Immature natural killer cell (primary cell): ENCODE results near the gene WNT11. TPM values are rescaled to one million over a fixed set of nuclear protein-coding genes. Genes with fewer than 3 reads are reported as not detected.

Experiments used
- DNase-seq, 3 donors: peaks; one replicate each; pipeline ENCODE4 v3.0.0; 2022; ENCODE audit warnings: mixed read lengths in 1 of 3
- H3K27ac Mint-ChIP-seq, 6 donors: one replicate each; pipeline ENCODE4 v1.8.0; 2020; ENCODE audit warnings: mixed read lengths in 6 of 6, mild to moderate bottlenecking in 5 of 6, inconsistent platforms in 4 of 6, moderate library complexity in 3 of 6
- H3K27me3 Mint-ChIP-seq, 3 donors: one replicate each; pipeline ENCODE4 v1.8.0; 2020 to 2021; ENCODE audit warnings: low read depth in 3 of 3, mild to moderate bottlenecking in 3 of 3, mixed read lengths in 3 of 3, moderate library complexity in 3 of 3, inconsistent platforms in 1 of 3
- H3K36me3 Mint-ChIP-seq, 3 donors: one replicate each; pipeline ENCODE4 v1.8.0; 2020; ENCODE audit warnings: mixed read lengths in 3 of 3, inconsistent platforms in 2 of 3, mild to moderate bottlenecking in 2 of 3
- H3K4me1 Mint-ChIP-seq, 2 donors: one replicate each; pipeline ENCODE4 v1.8.0; 2020; ENCODE audit warnings: inconsistent platforms in 2 of 2, mild to moderate bottlenecking in 2 of 2, mixed read lengths in 2 of 2, moderate library complexity in 1 of 2
- H3K4me3 Mint-ChIP-seq, 5 donors: one replicate each; pipeline ENCODE4 v1.8.0; 2020; ENCODE audit warnings: mild to moderate bottlenecking in 5 of 5, mixed read lengths in 5 of 5, inconsistent platforms in 3 of 5, moderate library complexity in 3 of 5
- H3K9me3 Mint-ChIP-seq, 6 donors: one replicate each; pipeline ENCODE4 v1.8.0; 2020; ENCODE audit warnings: mild to moderate bottlenecking in 6 of 6, mixed read lengths in 6 of 6, inconsistent platforms in 4 of 6, moderate library complexity in 3 of 6
- polyA plus RNA-seq, 3 donors: library from polyadenylated mRNA; unstranded; fragments of 300-500 nt; fragmentation: Illumina TruSeq; gene quantifications; one replicate each; pipeline ENCODE4 v1.2.3, GENCODE V29; 2021

WNT11 gene
- polyA plus RNA-seq, 3 donors from 2014 or later: 0.78 to 2.4 (median 1.4) TPM

- H3K4me1 Mint-ChIP-seq: peaks cover 31 to 37% of the 10 kb centered on the region in 2 donors
- H3K27ac Mint-ChIP-seq: peak overlapping the region; percentile 13 to 84 (median 74)
- H3K9me3 Mint-ChIP-seq: no peaks in the 10 kb centered on the region
- no peaks in the 10 kb centered on the region for H3K36me3 Mint-ChIP-seq
- peak overlapping the region; percentile 74 to 93 (median 85) for H3K4me3 Mint-ChIP-seq
- H3K27me3 Mint-ChIP-seq: peaks cover 0 to 2% (median 1%) of the 10 kb centered on the region in 3 donors
- DNase-seq: peak; percentile 65 to 71 (median 70)
Measured at GRCh38 chr11:76152086-76152681, 54.1 kb downstream of the WNT11 start.

- no peaks in the 10 kb centered on the region for H3K9me3 Mint-ChIP-seq
- peaks cover 0 to 2% (median 1%) of the 10 kb centered on the region in 3 donors for H3K27me3 Mint-ChIP-seq
- H3K4me3 Mint-ChIP-seq: peak overlapping the region; percentile 18 to 93 (median 85)
- peak overlapping the region; percentile 13 to 84 (median 77) for H3K27ac Mint-ChIP-seq
- H3K36me3 Mint-ChIP-seq: no peaks in the 10 kb centered on the region
- DNase-seq: no peak
- H3K4me1 Mint-ChIP-seq: peaks cover 31 to 37% of the 10 kb centered on the region in 2 donors
Measured at GRCh38 chr11:76151556-76152085, 54.7 kb downstream of the WNT11 start.

GRCh38 chr11:76150141-76150540 lies 56.2 kb downstream of the WNT11 start:
- H3K36me3 Mint-ChIP-seq: no peaks in the 10 kb centered on the region
- H3K27ac Mint-ChIP-seq: peak overlapping the region in 2 of 6 donors; percentile 25 to 66
- DNase-seq: no peak
- peaks cover 1 to 3% (median 2%) of the 10 kb centered on the region in 3 donors for H3K27me3 Mint-ChIP-seq
- H3K4me3 Mint-ChIP-seq: no peak overlapping the region
- H3K4me1 Mint-ChIP-seq: peaks cover 31 to 37% of the 10 kb centered on the region in 2 donors
- H3K9me3 Mint-ChIP-seq: no peaks in the 10 kb centered on the region

- peak overlapping the region in 1 of 6 donors; percentile 66 for H3K27ac Mint-ChIP-seq
- DNase-seq: no peak
- no peaks in the 10 kb centered on the region for H3K9me3 Mint-ChIP-seq
- H3K4me3 Mint-ChIP-seq: no peak overlapping the region
- peaks cover 31 to 37% of the 10 kb centered on the region in 2 donors for H3K4me1 Mint-ChIP-seq
- peaks cover 1 to 3% (median 2%) of the 10 kb centered on the region in 3 donors for H3K27me3 Mint-ChIP-seq
- H3K36me3 Mint-ChIP-seq: no peaks in the 10 kb centered on the region
Measured at GRCh38 chr11:76149713-76150112, 56.6 kb downstream of the WNT11 start.

- no peak overlapping the region for H3K27ac Mint-ChIP-seq
- H3K9me3 Mint-ChIP-seq: no peaks in the 10 kb centered on the region
- H3K27me3 Mint-ChIP-seq: peaks cover 1 to 3% (median 2%) of the 10 kb centered on the region in 3 donors
- H3K4me3 Mint-ChIP-seq: no peak overlapping the region
- H3K36me3 Mint-ChIP-seq: no peaks in the 10 kb centered on the region
- DNase-seq: no peak
- H3K4me1 Mint-ChIP-seq: peaks cover 29 to 31% of the 10 kb centered on the region in 2 donors
Measured at GRCh38 chr11:76148941-76149613, 57.2 kb downstream of the WNT11 start.

GRCh38 chr11:76148231-76148630 lies 58.1 kb downstream of the WNT11 start:
- no peak overlapping the region for H3K27ac Mint-ChIP-seq
- H3K4me1 Mint-ChIP-seq: peaks cover 20 to 23% of the 10 kb centered on the region in 2 donors
- DNase-seq: no peak
- peaks cover 1 to 3% (median 2%) of the 10 kb centered on the region in 3 donors for H3K27me3 Mint-ChIP-seq
- no peaks in the 10 kb centered on the region for H3K36me3 Mint-ChIP-seq
- no peaks in the 10 kb centered on the region for H3K9me3 Mint-ChIP-seq
- H3K4me3 Mint-ChIP-seq: no peak overlapping the region

GRCh38 chr11:76147106-76147740 lies 59.1 kb downstream of the WNT11 start:
- Mint-ChIP-seq H3K4me1 (peaks cover 10 to 13% of the 10 kb centered on the region in 2 donors), H3K36me3 (peaks cover 0 to 8% (median 1%) of the 10 kb centered on the region in 3 donors), H3K9me3 (no peaks in the 10 kb centered on the region), H3K27me3 (peaks cover 1 to 9% (median 2%) of the 10 kb centered on the region in 3 donors), H3K27ac (no peak overlapping the region), H3K4me3 (no peak overlapping the region)
- DNase-seq: no peak

- H3K9me3 Mint-ChIP-seq: no peaks in the 10 kb centered on the region
- DNase-seq: no peak
- H3K4me1 Mint-ChIP-seq: no peaks in the 10 kb centered on the region
- no peak overlapping the region for H3K27ac Mint-ChIP-seq
- no peak overlapping the region for H3K4me3 Mint-ChIP-seq
- H3K27me3 Mint-ChIP-seq: peaks cover 0 to 12% (median 0%) of the 10 kb centered on the region in 3 donors
- peaks cover 4 to 15% (median 9%) of the 10 kb centered on the region in 3 donors for H3K36me3 Mint-ChIP-seq
Measured at GRCh38 chr11:76143274-76143673, 63.0 kb downstream of the WNT11 start.

- Mint-ChIP-seq H3K27ac (peak overlapping the region in 1 of 6 donors; percentile 46), H3K9me3 (no peaks in the 10 kb centered on the region)
Measured at GRCh38 chr11:76141901-76142588, 64.3 kb downstream of the WNT11 start.

GRCh38 chr11:76140912-76141574 lies 65.3 kb downstream of the WNT11 start:
- Mint-ChIP-seq H3K4me1 (no peaks in the 10 kb centered on the region), H3K9me3 (no peaks in the 10 kb centered on the region), H3K4me3 (no peak overlapping the region), H3K27me3 (peaks cover 0 to 12% (median 0%) of the 10 kb centered on the region in 3 donors), H3K27ac (peak overlapping the region in 1 of 6 donors; percentile 21), H3K36me3 (peaks cover 4 to 19% (median 9%) of the 10 kb centered on the region in 3 donors)
- DNase-seq: no peak

More at GRCh38 chr11:76141901-76142588, 64.3 kb downstream of the WNT11 start:
- Mint-ChIP-seq H3K27me3 (peaks cover 0 to 12% (median 0%) of the 10 kb centered on the region in 3 donors), H3K4me1 (no peaks in the 10 kb centered on the region), H3K4me3 (no peak overlapping the region), H3K36me3 (peaks cover 4 to 18% (median 9%) of the 10 kb centered on the region in 3 donors)
- DNase-seq: no peak

- DNase-seq: no peak
- H3K9me3 Mint-ChIP-seq: no peaks in the 10 kb centered on the region
Measured at GRCh38 chr11:76139314-76139713, 67.0 kb downstream of the WNT11 start.

More at GRCh38 chr11:76139314-76139713, 67.0 kb downstream of the WNT11 start:
- H3K36me3 Mint-ChIP-seq: peaks cover 9 to 19% (median 10%) of the 10 kb centered on the region in 3 donors
- peaks cover 0 to 9% (median 0%) of the 10 kb centered on the region in 3 donors for H3K27me3 Mint-ChIP-seq
- no peaks in the 10 kb centered on the region for H3K4me1 Mint-ChIP-seq
- peak overlapping the region in 3 of 6 donors; percentile 5 to 51 (median 47) for H3K27ac Mint-ChIP-seq
- H3K4me3 Mint-ChIP-seq: no peak overlapping the region
